Measurements from ENCODE around the gene OR10A5. TPM values are rescaled to one million over a fixed set of nuclear protein-coding genes. Genes with fewer than 3 reads are reported as not detected.

The OR10A5 gene
- total RNA-seq, 1 experiment from 2014 or later, result not detected

DNA sequence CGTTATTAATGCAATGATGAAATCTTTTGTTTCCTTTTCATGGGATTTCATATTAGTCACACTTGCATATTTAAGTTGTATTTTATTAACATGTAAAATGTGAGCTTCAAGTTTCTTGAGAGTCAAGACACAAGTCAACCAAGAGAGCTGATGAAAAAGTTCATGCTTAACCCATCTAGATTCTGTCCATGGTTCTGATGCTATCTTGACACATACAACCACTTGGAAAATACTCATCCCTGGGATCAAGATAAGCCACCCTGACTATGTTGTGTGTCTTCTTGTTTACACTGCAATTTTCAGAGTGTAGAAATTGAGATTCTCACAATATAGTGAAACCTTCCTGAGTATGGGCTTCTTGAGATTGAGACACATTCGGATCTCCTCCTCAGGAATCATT is 30.3 kb downstream of the OR10A5 start:
- Histone ChIP-seq H3K36me3 (ENCODE audit: low read depth) (no peaks in the 10 kb centered on the region), H3F3A (ENCODE audit: insufficient read depth, low read depth) (no peaks in the 10 kb centered on the region), H2AFZ (no peak overlapping the region), H4K20me1 (ENCODE audit: insufficient read depth) (no peaks in the 10 kb centered on the region), H3K9me3 (ENCODE audit: insufficient read depth, low read depth) (no peaks in the 10 kb centered on the region), H3K9me2 (ENCODE audit: insufficient read depth) (no peaks in the 10 kb centered on the region), H3K4me2 (no peak overlapping the region), H3K27me3 (ENCODE audit: insufficient read depth, low read depth) (no peaks in the 10 kb centered on the region), H3K4me3 (no peak overlapping the region), H3K79me2 (ENCODE audit: low read depth) (no peaks in the 10 kb centered on the region), H3K4me1 (replicated peaks; ENCODE audit: insufficient read depth) (no peaks in the 10 kb centered on the region), H3K27ac (no peak overlapping the region)
- intact Hi-C loops (cut with micrococcal nuclease; ENCODE audit: unreplicated experiment), result no loop called here
- ChIA-PET CTCF (no interaction called here), POLR2A (ENCODE audit: unreplicated experiment) (no interaction called here)
- no peak for TF ChIP-seq EZH2 (IDR thresholded peaks at IDR 0.05; ENCODE audit: low read depth)
- TF ChIP-seq, protein P1, sequence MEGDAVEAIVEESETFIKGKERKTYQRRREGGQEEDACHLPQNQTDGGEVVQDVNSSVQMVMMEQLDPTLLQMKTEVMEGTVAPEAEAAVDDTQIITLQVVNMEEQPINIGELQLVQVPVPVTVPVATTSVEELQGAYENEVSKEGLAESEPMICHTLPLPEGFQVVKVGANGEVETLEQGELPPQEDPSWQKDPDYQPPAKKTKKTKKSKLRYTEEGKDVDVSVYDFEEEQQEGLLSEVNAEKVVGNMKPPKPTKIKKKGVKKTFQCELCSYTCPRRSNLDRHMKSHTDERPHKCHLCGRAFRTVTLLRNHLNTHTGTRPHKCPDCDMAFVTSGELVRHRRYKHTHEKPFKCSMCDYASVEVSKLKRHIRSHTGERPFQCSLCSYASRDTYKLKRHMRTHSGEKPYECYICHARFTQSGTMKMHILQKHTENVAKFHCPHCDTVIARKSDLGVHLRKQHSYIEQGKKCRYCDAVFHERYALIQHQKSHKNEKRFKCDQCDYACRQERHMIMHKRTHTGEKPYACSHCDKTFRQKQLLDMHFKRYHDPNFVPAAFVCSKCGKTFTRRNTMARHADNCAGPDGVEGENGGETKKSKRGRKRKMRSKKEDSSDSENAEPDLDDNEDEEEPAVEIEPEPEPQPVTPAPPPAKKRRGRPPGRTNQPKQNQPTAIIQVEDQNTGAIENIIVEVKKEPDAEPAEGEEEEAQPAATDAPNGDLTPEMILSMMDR (conservative IDR thresholded peaks at IDR 0.05), result no peak
- no peak for DNase-seq
- BruUV-seq (replicated peaks), result no TSS peak

DNA sequence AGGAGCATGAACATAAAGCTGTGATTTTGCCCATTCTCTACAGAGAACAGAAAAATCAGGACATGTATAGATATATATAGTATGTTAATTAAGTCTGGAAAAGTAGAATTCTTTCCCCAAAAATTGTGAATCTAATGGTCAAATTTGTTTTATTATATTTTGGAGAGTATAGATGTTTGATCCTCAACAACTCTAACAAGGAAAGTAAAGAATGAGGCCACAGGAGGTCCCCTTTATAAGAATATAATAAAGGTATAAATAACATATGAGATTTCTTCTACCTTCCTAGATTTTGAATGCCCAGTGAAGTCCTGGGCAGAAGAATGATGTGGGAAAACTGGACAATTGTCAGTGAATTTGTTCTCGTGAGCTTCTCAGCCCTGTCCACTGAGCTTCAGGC is 30.8 kb downstream of the OR10A5 start, which contains the start of gene OR10A4:
Gene OR10A4, plus strand, starts transcription at position 301 of the 400 bp plus-strand sequence. Its CDS starts 23 bp downstream, at position 324.
- no peaks in the 10 kb centered on the region for H3K9me3 ChIP-seq (ENCODE audit: insufficient read depth, low read depth)
- no peaks in the 10 kb centered on the region for H4K20me1 ChIP-seq (ENCODE audit: insufficient read depth)
- no peaks in the 10 kb centered on the region for H3K79me2 ChIP-seq (ENCODE audit: low read depth)
- no TSS peak for BruUV-seq (replicated peaks)
- H3K4me2 ChIP-seq, result no peak within 1 kb of the TSS
- no peaks in the 10 kb centered on the region for H3K4me1 ChIP-seq (replicated peaks; ENCODE audit: insufficient read depth)
- ChIA-PET CTCF (no interaction called here), POLR2A (ENCODE audit: unreplicated experiment) (no interaction called here)
- H3K9me2 ChIP-seq (ENCODE audit: insufficient read depth), result no peaks in the 10 kb centered on the region
- no peaks in the 10 kb centered on the region for H3F3A ChIP-seq (ENCODE audit: insufficient read depth, low read depth)
- no peak within 1 kb of the TSS for H2AFZ ChIP-seq
- H3K4me3 ChIP-seq, result no peak within 1 kb of the TSS
- no peak for DNase-seq
- H3K27me3 ChIP-seq (ENCODE audit: insufficient read depth, low read depth), result no peaks in the 10 kb centered on the region
- TF ChIP-seq, protein P1 (conservative IDR thresholded peaks at IDR 0.05), result no peak
- TF ChIP-seq EZH2 (IDR thresholded peaks at IDR 0.05; ENCODE audit: low read depth), result no peak
- no peaks in the 10 kb centered on the region for H3K36me3 ChIP-seq (ENCODE audit: low read depth)
- intact Hi-C loops (cut with micrococcal nuclease; ENCODE audit: unreplicated experiment), result no loop called here
- H3K27ac ChIP-seq, result no peak within 1 kb of the TSS

DNA sequence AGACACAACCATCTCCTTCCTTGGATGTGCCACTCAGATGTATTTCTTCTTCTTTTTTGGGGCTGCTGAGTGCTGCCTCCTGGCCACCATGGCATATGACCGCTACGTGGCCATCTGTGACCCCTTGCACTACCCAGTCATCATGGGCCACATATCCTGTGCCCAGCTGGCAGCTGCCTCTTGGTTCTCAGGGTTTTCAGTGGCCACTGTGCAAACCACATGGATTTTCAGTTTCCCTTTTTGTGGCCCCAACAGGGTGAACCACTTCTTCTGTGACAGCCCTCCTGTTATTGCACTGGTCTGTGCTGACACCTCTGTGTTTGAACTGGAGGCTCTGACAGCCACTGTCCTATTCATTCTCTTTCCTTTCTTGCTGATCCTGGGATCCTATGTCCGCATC is 31.4 kb downstream of the OR10A5 start:
- TF ChIP-seq, protein P1 (conservative IDR thresholded peaks at IDR 0.05), result no peak
- CTCF ChIA-PET, result no interaction called here
- Histone ChIP-seq H3K4me3 (no peak overlapping the region), H3F3A (ENCODE audit: insufficient read depth, low read depth) (no peaks in the 10 kb centered on the region), H3K79me2 (ENCODE audit: low read depth) (no peaks in the 10 kb centered on the region), H3K9me2 (ENCODE audit: insufficient read depth) (no peaks in the 10 kb centered on the region), H2AFZ (no peak overlapping the region), H3K4me2 (no peak overlapping the region), H3K36me3 (ENCODE audit: low read depth) (no peaks in the 10 kb centered on the region), H3K27ac (no peak overlapping the region), H3K9me3 (ENCODE audit: insufficient read depth, low read depth) (no peaks in the 10 kb centered on the region), H3K4me1 (replicated peaks; ENCODE audit: insufficient read depth) (no peaks in the 10 kb centered on the region), H4K20me1 (ENCODE audit: insufficient read depth) (no peaks in the 10 kb centered on the region), H3K27me3 (ENCODE audit: insufficient read depth, low read depth) (no peaks in the 10 kb centered on the region)
- POLR2A ChIA-PET (ENCODE audit: unreplicated experiment), result no interaction called here
- intact Hi-C loops (cut with micrococcal nuclease; ENCODE audit: unreplicated experiment), result no loop called here
- no TSS peak for BruUV-seq (replicated peaks)
- DNase-seq, result no peak

All from PC-9 (cell line).